Testis (tissue), 2 donors: ENCODE data around the gene ETHE1.

ENCODE experiments used
- CTCF ChIP-seq, 3 experiments: fragments of 450-650 bp in 2 of 3; fragments of 200-600 bp in 1 of 3; sonication (generic) in 1 of 3; IDR thresholded peaks; one replicate each; pipeline ENCODE4 v1.5.1; 2016 to 2019; ENCODE audit warnings: antibody characterized with exemption in 3 of 3, mild to moderate bottlenecking in 2 of 3, moderate library complexity in 1 of 3
- POLR2A ChIP-seq: fragments of 450-650 bp; IDR thresholded peaks from one replicate; pipeline ENCODE4 v1.6.1; 2017; ENCODE audit warnings: antibody characterized with exemption, mild to moderate bottlenecking, moderate library complexity

GRCh38 chr19:43502419-43502976, 24.5 kb downstream of the ETHE1 start:
- TF ChIP-seq CTCF (IDR thresholded peaks at IDR 0.05) (no peak), POLR2A (no peak)
